Endometrial microvascular endothelial cells (primary cell): ENCODE data around the gene UCHL5. TPM values are rescaled to one million over a fixed set of nuclear protein-coding genes. Genes with fewer than 3 reads are reported as not detected.
"Not testable (repeated sequence)": the region's sequence is repeated elsewhere in the genome, so short reads cannot be mapped to it uniquely, and the experiment has no call there.

Experiments used
- in situ Hi-C: cut with HindIII; loops from 2 replicates; pipeline ENCODE4 v1.10.0; 2017; ENCODE audit warnings: low sequenced_read_pairs, low pct_unique_long_range_greater_than_20kb; ENCODE audit errors: inconsistent ontology term
- total RNA-seq: library from RNA; depleted of rRNA; stranded (reverse); fragments of >200 nt; gene quantifications from one replicate; pipeline ENCODE4 v1.2.3, GENCODE V29; 2015; ENCODE audit errors: inconsistent ontology term

UCHL5 gene
- total RNA-seq, 1 donor from 2014 or later, result 43.8 TPM

- in situ Hi-C loops, result no loop called here
These were observed 10.7 kb upstream of the UCHL5 start for GRCh38 chr1:193069748-193070385.

- in situ Hi-C loops, result no loop called here
These were observed 8.9 kb upstream of the UCHL5 start for GRCh38 chr1:193068013-193068412.

GRCh38 chr1:193066606-193067005, 7.4 kb upstream of the UCHL5 start:
- in situ Hi-C loops, result no loop called here

GRCh38 chr1:193065954-193066353, 6.8 kb upstream of the UCHL5 start:
- in situ Hi-C loops, result no loop called here

- in situ Hi-C loops, result no loop called here
These were observed 3.7 kb upstream of the UCHL5 start for GRCh38 chr1:193062698-193063463.

- in situ Hi-C loops, result no loop called here
These were observed 1.8 kb upstream of the UCHL5 start for GRCh38 chr1:193060938-193061337.

- in situ Hi-C loops, result no loop called here
These were observed 1.2 kb upstream of the UCHL5 start for GRCh38 chr1:193060406-193060805.

GRCh38 chr1:193060115-193060403, 899 bp upstream of the UCHL5 start:
- in situ Hi-C loops, result no loop called here

- in situ Hi-C loops, result no loop called here
These were observed 455 bp downstream of the UCHL5 start for GRCh38 chr1:193058529-193059281.

- in situ Hi-C loops, result no loop called here
These were observed 4.9 kb downstream of the UCHL5 start for GRCh38 chr1:193054169-193054675.

- in situ Hi-C loops, result not testable (repeated sequence)
These were observed 10.2 kb downstream of the UCHL5 start for GRCh38 chr1:193048913-193049312.

GRCh38 chr1:193042766-193043691, 16.1 kb downstream of the UCHL5 start:
- in situ Hi-C loops, result no loop called here

GRCh38 chr1:193040011-193040410, 19.1 kb downstream of the UCHL5 start:
- in situ Hi-C loops, result no loop called here

GRCh38 chr1:193036337-193037047, 22.7 kb downstream of the UCHL5 start:
- in situ Hi-C loops, result no loop called here

- in situ Hi-C loops, result no loop called here
These were observed 25.6 kb downstream of the UCHL5 start for GRCh38 chr1:193033610-193034009.

- in situ Hi-C loops, result not testable (repeated sequence)
These were observed 26.3 kb downstream of the UCHL5 start for GRCh38 chr1:193032643-193033427.

GRCh38 chr1:193031431-193031830, 27.7 kb downstream of the UCHL5 start:
- in situ Hi-C loops, result no loop called here

GRCh38 chr1:193030280-193030679, 28.9 kb downstream of the UCHL5 start:
- in situ Hi-C loops, result no loop called here
